ENCODE measurements around the gene LAMTOR1. TPM values are rescaled to one million over a fixed set of nuclear protein-coding genes. Genes with fewer than 3 reads are reported as not detected.

The LAMTOR1 gene
- polyA plus RNA-seq, 4 donors = 112 to 127 (median 119) TPM

DNA sequence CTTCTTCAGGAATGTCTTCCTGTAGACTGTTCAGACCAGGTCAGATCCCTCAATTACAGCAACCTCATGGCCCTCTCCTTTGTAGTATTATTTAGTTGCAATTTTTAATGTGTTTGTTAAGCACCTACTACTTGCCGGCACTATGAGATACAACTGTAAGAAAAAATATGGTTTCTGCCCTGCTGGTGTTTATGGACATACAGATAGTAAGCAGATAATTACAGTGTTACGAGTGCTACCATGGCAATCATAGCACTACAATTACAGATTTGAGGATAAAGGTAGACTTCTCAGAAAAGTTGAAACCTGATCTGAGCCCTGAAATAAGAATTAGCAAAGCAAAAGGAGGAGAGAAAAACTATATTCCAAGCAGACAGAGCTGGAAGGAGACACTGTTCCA is 19.7 kb downstream of the LAMTOR1 start:
- DNase-seq (ENCODE audit: low read depth in 4 of 4, low spot score in 2 of 4) = no peak

GRCh38 chr11:72081821-72082453 is 21.2 kb downstream of the LAMTOR1 start:
- no peak for DNase-seq (ENCODE audit: low read depth in 4 of 4, low spot score in 2 of 4)

DNA sequence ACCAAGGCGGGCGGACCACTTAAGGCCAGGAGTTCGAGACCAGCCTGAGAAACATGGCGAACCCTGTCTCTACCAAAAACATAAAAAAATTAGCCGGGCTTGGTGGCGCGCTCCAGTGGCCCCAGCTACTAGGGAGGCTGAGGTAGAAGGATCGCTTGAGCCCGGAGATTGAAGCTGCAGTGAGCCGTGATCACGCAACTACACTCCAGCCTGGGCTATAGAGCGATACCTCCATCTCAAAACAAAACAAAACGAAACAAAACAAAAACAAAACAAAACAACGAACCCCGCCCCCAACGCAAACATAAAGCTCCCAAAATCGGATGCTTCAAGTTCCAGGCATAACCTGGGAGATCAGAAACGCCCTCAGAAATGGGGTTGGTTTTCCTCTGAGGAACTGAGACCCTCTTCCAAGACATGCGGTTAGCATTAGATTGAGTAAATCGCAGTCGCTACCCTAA is 21.9 kb downstream of the LAMTOR1 start:
- no peak for DNase-seq (ENCODE audit: low read depth in 4 of 4, low spot score in 2 of 4)

DNA sequence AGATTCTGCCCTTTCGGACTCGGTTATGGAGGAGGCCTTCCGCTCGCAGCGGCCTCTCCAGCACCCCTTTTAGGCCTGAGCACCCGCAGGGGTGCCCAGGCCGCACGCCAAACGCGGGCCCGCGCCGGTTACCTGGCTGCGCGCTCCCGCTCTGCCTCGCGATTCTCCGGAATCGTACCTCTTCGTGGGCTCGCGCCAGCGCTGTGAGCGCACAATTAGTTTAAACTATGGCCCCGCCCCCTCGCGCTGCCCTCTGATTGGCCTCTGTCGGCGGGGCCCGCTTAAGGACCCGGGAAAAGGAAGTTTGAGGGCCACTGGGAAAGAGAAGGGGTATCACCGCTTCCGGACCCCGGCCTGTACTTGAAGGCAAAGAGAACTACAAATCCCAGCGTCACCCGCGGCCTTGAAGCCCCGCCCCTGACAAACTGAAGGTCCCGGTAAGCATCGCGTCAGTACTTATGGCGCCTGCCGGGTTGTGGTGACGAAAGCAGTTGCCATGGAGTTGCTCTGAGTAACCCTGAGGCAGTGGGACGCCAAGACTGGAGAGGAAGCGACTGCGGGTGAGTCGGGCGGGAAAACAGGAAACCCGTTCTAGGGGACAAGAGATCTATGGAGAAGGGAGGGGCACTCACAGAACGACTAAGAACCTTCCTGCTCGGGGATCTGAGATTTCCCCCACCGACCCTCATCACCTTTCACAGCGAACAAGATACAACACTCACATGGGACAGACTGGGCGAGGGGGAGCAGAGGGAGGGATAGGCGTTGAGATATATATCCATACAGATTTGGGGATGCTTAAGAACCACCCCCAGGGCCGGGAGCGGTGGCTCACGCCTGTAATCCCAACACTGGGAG is 22.5 kb downstream of the LAMTOR1 start, which contains the start of the genes LRRC51 and NUMA1:
Gene LRRC51, plus strand, starts transcription at position 525 of the 858 bp plus-strand sequence. CDS start 8,234 bp downstream, outside the sequence.
Gene NUMA1, minus strand, starts transcription at position 217 of the 858 bp plus-strand sequence. CDS start 44,599 bp downstream, outside the sequence.
- peak; percentile 98 to 100 (median 100) for DNase-seq (ENCODE audit: low read depth in 4 of 4, low spot score in 2 of 4)

DNA sequence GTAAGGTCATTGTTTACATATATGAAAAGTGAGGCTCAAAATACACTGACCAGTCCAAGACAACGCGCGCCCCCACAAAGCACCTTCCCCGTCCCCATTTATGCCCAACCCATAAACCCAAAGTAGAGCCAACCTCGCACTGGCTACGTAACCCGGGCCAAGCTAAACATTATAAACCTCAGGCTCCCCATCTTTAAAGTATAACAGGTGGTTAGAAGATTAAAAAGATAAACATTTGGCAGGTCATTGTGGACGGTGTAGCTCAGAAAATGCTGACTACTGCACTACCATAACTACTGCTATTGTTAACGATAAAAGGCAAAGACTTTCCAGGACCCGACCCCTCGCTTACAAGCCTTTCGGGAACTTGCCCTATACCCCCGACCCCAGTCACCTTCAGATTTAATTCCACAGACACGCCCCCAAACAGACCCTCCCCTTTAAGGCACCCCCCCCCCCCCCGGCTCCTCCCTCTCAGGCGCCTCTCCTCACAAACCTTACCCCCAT is 23.2 kb downstream of the LAMTOR1 start:
- no peak for DNase-seq (ENCODE audit: low read depth in 4 of 4, low spot score in 2 of 4)

DNA sequence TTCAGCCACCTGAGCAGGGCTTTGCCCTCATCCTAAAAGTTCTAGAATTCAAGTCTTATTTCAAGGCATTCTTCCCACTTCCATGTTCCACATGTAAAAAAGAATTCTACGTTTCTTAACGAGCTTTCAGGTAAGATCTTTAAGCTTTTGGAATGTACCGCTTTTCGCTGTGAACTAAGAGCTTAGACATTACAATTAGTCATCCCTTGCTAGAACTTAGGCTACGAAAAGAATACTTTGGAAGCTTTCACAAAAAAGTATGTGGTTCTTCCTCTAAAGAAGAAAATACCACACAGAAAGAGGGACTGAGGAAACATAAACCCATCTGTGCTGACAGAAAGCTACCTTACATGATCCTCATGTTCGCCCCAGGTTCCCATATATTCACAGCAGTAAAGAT is 24.6 kb downstream of the LAMTOR1 start:
- DNase-seq (ENCODE audit: low read depth in 4 of 4, low spot score in 2 of 4) = no peak

DNA sequence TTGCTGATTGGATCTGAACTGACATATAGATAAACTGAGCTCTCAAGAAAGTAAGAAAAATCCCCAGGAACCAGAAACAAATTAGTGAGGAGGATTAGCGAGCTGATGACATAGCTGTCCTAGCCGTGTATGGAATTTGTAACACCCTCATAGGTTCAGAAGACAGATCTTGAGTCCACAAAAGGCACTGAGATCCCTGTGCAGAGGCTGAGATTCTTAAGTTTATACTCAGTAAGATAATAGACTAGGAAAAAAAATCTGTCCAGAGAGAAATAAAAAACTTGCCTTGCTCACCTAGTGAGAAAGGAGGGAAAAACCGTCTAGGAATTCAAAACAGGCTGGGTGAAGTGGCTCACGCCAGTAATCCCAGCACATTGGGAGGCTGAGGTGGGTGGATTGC is 27.3 kb downstream of the LAMTOR1 start:
- DNase-seq (ENCODE audit: low read depth in 4 of 4, low spot score in 2 of 4) = no peak

DNA sequence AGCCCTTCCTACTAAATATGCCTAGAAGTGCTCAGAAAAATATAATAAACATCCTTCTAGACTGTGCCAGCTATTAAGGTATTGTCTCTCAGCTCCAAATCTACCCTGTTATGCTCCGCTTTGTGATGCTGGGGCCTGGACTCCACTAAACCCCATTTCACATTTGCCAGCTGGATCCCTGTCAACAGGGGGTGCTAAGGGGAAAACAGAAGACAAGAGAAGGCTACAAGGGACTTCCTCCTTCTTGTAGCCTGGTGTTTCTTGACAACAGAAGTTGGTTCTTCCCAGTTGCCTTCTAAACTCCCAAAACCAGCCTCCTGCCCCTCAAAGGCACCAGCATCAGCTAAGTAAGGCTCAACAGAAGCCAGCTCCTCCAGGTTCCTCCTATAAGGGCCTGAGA is 28.0 kb downstream of the LAMTOR1 start:
- no peak for DNase-seq (ENCODE audit: low read depth in 4 of 4, low spot score in 2 of 4)

DNA sequence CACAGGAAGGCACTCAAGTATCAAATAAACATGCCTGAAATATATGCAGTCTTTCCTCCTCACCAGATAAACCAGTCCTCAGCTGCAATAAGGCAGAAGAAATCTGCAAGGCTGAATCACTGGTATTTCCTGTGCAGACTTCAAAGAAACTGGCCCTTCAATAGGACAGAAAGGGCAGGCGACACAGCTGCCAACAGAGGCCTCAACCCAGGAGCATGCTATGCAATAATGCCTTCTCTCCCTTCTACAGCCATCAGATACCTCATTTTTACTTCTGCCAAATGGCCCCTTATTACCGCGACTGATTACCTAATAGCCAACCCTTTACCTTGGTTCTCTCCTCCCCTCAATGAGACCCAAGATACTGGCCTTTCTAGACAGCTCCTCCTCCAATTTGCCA is 30.7 kb downstream of the LAMTOR1 start:
- no peak for DNase-seq (ENCODE audit: low read depth in 4 of 4, low spot score in 2 of 4)

GRCh38 chr11:72070491-72070890 is 32.6 kb downstream of the LAMTOR1 start:
- no peak for DNase-seq (ENCODE audit: low read depth in 4 of 4, low spot score in 2 of 4)

GRCh38 chr11:72069787-72070251 is 33.3 kb downstream of the LAMTOR1 start:
- no peak for DNase-seq (ENCODE audit: low read depth in 4 of 4, low spot score in 2 of 4)

GRCh38 chr11:72069200-72069599 is 33.9 kb downstream of the LAMTOR1 start:
- DNase-seq (ENCODE audit: low read depth in 4 of 4, low spot score in 2 of 4) = no peak

- DNase-seq (ENCODE audit: low read depth in 4 of 4, low spot score in 2 of 4) = no peak
These were observed 35.4 kb downstream of the LAMTOR1 start for GRCh38 chr11:72067676-72068075.

DNA sequence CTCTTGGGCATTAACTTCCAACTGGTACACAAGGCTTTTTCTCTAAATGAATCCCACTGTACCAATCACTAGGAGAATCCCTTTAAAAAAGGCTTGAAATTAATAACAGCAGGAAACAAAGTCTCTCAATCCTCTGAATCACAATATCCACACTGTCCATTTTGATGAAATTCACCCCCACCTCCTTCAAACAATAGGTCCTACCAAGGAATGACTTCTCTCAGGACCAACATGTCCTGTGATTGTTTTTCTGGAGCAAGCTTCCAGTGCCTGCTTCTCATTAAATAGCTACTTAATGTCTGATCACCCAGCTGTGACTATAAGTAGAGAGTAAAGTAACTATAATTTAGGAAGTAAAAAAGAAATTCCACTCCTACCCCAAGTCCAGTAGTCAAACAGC is 35.8 kb downstream of the LAMTOR1 start:
- DNase-seq (ENCODE audit: low read depth in 4 of 4, low spot score in 2 of 4) = no peak

DNA sequence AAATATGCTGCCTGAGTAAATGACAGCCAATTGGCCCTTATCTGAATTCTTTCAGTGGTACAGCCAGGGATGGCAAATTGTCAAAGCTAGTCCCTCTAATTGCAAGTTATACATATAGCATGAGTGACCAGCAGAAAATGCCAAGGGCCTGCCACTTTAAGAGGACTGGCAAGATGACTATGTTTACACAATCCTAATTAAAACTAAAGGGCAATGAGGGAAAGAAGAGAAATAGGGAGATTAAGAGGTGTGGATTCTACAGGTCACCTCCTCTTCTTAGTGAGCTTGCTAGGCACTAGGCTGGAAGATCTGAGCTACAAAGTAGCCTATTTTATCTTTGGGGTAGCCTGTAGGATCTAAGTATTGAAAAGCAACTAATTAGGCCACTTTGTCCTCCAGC is 36.2 kb downstream of the LAMTOR1 start:
- DNase-seq (ENCODE audit: low read depth in 4 of 4, low spot score in 2 of 4) = no peak

DNA sequence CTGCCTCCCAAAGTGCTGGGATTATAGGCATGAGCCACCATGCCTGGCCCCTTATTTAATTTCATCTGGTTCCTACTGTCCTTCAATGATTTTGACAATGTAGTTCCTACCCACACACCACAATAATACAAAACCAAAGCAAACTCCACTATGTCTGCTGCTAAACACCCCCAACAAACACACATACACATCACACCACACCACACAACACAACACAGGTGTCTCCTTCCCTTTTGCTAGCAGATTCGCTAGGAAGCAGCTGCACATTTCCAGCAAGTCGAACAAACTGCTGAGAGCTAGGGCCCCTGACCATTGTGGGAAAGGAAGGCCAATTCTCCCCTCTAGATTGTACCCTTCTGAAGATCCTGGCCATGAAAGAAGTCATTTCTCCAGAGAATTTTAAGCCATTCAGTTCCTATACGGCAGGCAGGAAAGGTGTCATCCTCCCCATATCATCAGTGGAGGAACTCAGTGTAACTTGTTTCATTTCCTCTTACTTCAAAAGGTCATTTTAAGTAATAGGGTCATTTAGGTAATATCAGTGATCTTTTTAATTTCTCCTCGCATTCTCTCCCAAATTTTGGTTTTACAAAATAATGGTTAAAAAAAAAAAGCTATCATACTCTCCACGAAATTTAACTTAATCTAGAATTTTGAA is 41.2 kb downstream of the LAMTOR1 start:
- no peak for DNase-seq (ENCODE audit: low read depth in 4 of 4, low spot score in 2 of 4)

- DNase-seq (ENCODE audit: low read depth in 4 of 4, low spot score in 2 of 4) = no peak
These were observed 44.6 kb downstream of the LAMTOR1 start for GRCh38 chr11:72058416-72059034.

DNA sequence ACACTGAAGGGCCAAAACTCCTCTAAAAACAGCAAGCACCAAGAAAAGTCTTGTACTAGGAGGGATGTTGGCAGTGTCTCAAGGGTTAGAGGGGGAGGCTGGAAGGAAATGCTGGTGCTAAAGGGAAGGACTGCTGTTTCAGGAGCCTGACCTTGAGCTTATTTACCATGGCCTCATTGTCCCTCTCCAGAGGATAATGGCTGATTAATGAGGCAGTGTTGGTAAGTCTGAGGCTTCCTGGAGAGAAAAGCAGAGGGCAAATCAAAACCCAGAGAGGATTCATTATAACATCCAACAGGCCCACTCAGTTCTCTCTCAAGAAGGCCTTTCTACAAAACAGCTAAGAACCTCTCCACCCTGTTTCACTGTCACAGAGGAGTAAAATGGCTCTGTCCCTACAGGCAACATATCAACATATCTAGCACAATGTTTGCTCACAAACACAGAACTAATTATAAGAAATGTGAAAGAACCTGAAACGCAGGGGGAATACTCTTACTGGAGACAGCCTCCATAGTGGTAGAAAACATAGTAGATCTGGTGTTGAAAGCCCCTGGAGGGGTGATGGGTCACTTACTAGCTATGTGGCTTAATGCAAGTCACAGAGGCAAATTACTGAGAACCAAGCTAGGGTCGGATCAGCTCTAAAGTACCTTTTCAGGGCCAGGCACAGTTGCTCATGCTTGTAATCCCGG is 54.2 kb downstream of the LAMTOR1 start:
- DNase-seq (ENCODE audit: low read depth in 4 of 4, low spot score in 2 of 4) = no peak
